ENCODE measurements around the gene EIF3A. TPM values are rescaled to one million over a fixed set of nuclear protein-coding genes. Genes with fewer than 3 reads are reported as not detected.

The EIF3A gene
- polyA plus RNA-seq, 4 donors, result 41.8 to 143 (median 52.8) TPM

DNA sequence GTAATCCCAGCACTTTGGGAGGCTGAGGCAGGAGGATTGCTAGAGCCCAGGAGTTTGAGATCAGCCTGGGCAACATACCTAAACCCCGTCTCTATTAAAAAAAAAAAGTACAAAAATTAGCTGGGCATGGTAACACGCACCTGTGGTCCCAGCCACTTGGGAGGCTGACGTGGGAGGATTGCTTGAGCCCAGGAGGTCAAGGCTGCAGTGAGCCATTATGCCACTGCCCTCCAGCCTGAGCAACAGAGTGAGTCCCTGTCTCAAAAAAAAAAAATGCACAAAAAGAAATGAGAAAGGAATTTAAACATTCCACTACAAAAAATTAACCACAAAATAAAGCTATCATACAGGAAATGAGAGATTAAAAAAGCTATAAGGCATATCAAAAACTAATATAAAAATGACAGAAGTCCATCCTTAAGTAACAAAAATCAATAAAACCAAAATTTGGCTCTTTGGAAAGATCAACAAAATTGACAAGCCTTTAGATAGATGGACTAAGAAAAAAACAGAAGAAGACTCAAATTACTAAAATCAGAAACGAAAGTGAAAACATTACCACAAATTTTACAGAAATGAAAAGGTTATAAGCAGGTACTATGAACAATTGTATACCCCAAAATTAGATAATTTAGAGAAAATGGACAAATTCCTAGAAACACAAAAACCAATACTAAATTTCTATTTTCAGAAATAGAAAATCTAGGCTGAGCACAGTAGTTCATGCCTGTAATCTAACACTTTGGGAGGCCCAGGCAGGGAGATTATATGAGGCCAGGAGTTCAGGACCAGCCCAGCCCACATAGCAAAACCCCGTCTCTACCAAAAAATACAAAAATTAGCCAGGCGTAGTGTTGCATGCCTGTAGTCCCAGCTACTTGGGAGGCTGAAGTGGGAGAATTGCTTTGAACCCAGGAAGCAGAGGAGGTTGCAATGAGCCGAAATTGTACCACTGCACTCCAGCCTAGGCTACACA is 93.5 kb downstream of the EIF3A start:
- H3K9me3 ChIP-seq (ENCODE audit: control insufficient read depth in 2 of 2, insufficient read depth in 1 of 2, low read depth in 1 of 2, low read length in 1 of 2), result peaks cover 0 to 10% of the 10 kb centered on the region in 2 donors
- WGBS, 3 donors, result 73 to 76% (median 75%) methylated on average over 7 of the region's 7 CpGs
- H3K4me3 ChIP-seq (ENCODE audit: low read depth in 1 of 3, low read length in 3 of 3), result no peak overlapping the region
- peaks cover 0 to 3% (median 0%) of the 10 kb centered on the region in 3 donors for H3K27me3 ChIP-seq (ENCODE audit: control insufficient read depth in 3 of 3, insufficient read depth in 3 of 3, low read length in 3 of 3)
- H3K27ac ChIP-seq (ENCODE audit: low read depth in 1 of 3, low read length in 2 of 3), result no peak overlapping the region
- H3K4me1 ChIP-seq (ENCODE audit: control insufficient read depth in 3 of 3, insufficient read depth in 2 of 3, low read depth in 1 of 3, low read length in 2 of 3), result no peaks in the 10 kb centered on the region
- no peak for DNase-seq
- H3K36me3 ChIP-seq (ENCODE audit: control insufficient read depth in 3 of 3, insufficient read depth in 2 of 3, low read depth in 1 of 3, low read length in 3 of 3), result no peaks in the 10 kb centered on the region
- peak; percentile 53 for FAIRE-seq

DNA sequence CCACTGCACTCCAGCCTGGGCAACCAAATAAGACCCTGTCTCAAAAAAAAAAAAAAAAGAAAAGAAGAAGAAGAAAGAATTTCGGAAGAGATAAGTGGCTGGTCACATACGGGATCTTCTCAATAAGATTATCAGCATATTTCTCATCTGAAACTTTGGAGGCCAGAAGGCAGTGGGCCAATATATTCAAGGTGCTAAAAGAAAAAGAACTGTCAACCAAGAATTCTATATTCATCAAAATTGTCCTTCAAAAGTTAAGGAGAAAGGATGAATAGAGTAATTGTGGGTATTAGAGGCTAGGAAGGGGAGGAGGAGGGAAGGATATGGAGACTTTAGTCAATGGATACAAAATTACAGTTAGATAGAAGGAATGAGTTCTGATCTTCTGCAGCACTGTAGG is 95.0 kb downstream of the EIF3A start:
- no peak for FAIRE-seq
- no peaks in the 10 kb centered on the region for H3K27me3 ChIP-seq (ENCODE audit: control insufficient read depth in 3 of 3, insufficient read depth in 3 of 3, low read length in 3 of 3)
- no peak for DNase-seq
- peaks cover 0 to 10% of the 10 kb centered on the region in 2 donors for H3K9me3 ChIP-seq (ENCODE audit: control insufficient read depth in 2 of 2, insufficient read depth in 1 of 2, low read depth in 1 of 2, low read length in 1 of 2)
- 88 to 91% (median 89%) methylated on average over 2 of the region's 2 CpGs for WGBS, 3 donors
- H3K27ac ChIP-seq (ENCODE audit: low read depth in 1 of 3, low read length in 2 of 3), result no peak overlapping the region
- H3K4me1 ChIP-seq (ENCODE audit: control insufficient read depth in 3 of 3, insufficient read depth in 2 of 3, low read depth in 1 of 3, low read length in 2 of 3), result no peaks in the 10 kb centered on the region
- H3K4me3 ChIP-seq (ENCODE audit: low read depth in 1 of 3, low read length in 3 of 3), result no peak overlapping the region
- no peaks in the 10 kb centered on the region for H3K36me3 ChIP-seq (ENCODE audit: control insufficient read depth in 3 of 3, insufficient read depth in 2 of 3, low read depth in 1 of 3, low read length in 3 of 3)

Other genes with a start within 250 kb of the EIF3A start
- gene NANOS1, start 51.1 kb downstream of the EIF3A start, polyA plus RNA-seq, result under 1 TPM in 2 of 4 donors, not detected in 2; 0.50 to 0.61 TPM
- 10 to 100 TPM; 20.3 to 91.6 (median 30.8) TPM for gene DENND10, start 23.3 kb upstream of the EIF3A start, polyA plus RNA-seq
- gene SFXN4, start 84.9 kb upstream of the EIF3A start, polyA plus RNA-seq, result 10 to 100 TPM; 35.4 to 63.7 (median 54.4) TPM
- gene PRDX3, start 98.0 kb upstream of the EIF3A start, polyA plus RNA-seq, result 100 to 1,000 TPM; 134 to 222 (median 200) TPM
- gene GRK5, start 126.8 kb upstream of the EIF3A start, polyA plus RNA-seq, result 10 to 100 TPM; 21.6 to 50.5 (median 26.0) TPM